HG03571 (cell line): ENCODE measurements around the gene HELZ.
"Not testable (repeated sequence)": the region's sequence is repeated elsewhere in the genome, so short reads cannot be mapped to it uniquely, and the experiment has no call there.

Source experiments
- ATAC-seq: cut with Tn5 transposase; IDR thresholded peaks from one replicate; pipeline ENCODE4 v1.9.1; 2021; ENCODE audit not compliant: unreplicated experiment

The HELZ gene

DNA sequence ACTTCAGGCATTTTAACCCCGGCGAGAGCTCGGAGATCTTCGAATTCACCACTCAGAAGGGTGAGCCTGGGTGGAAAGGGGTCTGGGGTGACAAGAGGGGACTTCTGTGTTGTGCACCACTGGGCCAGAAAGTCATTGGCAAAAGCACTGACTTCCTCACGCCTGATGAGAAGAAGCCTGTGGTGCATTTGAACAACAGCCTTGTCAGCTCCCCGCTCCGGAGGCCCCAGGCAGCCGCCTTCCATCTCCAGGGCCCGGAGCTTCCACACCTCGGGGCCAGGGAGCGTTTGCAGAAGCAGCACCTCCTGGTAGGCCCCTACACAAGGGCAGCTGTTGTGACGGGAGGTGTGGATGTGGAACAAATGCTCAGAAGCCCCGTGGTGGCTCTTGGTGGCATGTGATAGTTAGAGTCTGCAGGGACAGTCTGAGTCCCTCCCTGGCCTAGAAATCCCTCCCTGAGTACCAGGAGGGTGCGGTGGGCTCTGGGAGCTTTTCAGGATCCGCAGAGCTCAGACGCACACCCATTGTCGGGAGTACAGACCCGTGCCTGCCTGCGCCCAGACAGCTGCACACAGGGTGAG lies 190.9 kb downstream of the HELZ start:
- no peak for ATAC-seq

DNA sequence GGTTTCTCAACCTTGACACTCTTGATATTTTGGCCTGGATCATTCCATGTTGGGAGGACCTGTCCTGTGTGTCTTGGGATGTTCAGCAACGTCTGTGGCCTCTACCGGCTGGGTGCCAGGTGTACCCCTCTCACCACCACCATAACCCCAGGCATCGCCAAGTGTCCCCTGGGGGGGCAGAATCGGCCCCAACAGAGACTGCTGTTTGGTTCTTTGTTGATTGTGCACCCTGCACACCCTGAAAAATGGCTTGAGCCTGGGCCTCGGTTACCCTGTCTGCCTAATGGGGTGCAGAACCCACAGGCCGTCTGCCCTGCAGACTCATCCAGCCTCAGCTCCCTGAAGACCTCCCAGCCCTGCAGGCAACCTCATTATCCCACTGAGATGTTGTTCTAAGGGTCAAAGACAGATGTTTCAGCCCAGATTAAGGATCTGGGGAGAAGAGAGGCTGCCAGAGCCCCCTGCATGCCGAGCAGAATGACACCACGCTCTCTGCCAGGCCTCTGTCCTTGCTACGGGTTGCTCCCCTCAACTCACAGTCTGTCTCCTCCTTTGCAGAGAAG lies 191.5 kb downstream of the HELZ start:
- ATAC-seq: no peak

DNA sequence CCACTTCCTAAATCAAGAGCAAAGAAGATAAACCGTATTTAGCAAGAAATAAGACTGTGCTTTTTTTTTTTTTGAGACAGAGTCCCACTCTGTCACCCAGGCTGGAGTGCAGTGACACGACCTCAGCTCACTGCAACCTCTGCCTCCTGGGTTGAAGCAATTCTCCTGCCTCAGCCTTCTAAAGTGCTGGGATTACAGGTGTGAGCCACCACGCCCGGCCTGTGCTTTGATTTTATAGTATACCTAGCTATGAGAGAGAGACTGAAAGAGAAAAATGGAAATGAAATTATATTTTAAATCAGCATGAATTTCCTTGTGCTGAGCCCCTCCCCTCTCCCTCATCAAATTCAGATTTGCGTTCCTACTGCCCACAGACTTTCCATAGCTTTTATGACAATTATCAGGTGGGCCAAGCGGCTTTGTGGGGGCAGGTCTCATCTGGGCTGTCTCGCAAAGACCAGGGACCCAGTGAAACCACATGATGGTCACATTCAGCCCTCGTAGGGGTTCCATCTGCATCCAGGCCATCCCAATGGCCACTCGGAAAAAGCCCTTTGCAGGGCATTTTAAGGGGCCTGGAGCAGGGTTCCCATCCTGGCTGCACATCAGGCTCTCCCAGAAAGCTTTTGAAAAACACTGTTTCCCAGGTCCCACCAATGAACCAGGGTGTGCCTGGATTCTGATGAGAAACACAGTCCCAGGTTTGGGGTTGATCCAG lies 192.1 kb downstream of the HELZ start:
- ATAC-seq: no peak

DNA sequence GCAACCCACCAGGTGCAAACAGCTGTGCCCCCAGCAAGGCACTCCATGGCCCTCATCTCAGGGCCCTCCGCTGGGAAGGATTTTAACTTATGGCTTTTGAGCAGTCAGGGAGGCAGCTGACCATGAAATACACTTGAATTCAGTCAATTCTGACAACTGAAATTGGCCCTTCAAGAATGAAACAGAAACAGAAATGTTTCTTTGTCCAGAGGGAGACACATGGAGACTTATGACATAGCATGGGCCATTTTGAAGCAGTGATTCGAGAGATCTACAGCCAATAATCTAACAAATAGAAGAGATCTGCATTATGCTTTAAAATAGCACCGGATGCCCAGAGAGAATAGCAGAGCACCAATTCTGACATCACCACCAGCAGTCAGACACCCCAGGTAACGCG lies 193.2 kb downstream of the HELZ start:
- ATAC-seq: no peak

DNA sequence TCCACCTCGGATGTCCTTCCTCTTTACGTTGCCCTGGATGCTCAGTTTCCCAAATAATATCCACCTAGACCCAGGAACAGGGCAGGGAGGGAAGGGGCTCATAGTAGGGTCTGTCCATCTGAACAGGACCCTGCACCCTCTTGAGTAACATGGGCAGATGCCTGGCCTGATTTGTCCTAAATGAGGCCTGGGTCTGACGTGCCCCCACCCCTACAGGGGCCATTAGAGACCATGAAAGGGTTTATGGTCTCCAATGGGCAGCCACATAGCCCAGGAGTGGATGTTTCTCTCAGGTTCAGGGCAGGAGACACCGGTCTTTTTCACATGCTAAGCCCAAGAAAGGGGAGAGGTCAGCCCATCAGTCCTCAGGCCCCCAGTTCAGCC lies 193.8 kb downstream of the HELZ start:
- ATAC-seq: no peak

DNA sequence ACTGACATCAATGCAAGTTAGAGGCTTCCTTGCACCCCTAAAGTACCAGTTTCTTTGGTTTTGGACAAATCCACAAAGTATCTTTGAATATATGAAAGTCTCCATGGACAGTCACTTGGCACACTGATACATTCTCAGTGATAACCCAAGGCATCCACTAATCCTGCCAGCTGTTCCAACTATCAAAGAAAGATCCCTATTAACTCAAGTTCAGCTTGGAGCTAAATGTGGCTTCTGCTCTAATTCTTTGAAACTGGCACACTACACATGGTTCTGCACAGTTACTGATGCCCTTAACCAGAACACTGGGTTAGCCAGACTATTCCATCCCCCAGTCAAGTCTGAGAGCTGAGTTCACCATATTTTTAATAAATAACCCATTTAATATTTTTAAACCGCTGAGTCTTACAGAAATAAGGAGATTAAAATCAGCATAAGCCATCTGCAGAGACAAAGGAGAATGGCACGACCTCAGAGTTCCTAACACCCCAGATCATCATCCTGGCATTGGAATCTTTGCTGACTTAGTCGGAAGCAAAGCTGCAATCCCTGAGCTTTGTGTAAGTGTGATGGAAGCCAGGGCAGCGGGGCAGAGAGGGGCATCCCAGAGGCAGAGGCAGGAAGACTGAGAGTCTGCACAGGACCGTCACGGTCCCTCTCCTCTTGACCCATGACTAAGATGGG lies 194.4 kb downstream of the HELZ start:
- no peak for ATAC-seq

DNA sequence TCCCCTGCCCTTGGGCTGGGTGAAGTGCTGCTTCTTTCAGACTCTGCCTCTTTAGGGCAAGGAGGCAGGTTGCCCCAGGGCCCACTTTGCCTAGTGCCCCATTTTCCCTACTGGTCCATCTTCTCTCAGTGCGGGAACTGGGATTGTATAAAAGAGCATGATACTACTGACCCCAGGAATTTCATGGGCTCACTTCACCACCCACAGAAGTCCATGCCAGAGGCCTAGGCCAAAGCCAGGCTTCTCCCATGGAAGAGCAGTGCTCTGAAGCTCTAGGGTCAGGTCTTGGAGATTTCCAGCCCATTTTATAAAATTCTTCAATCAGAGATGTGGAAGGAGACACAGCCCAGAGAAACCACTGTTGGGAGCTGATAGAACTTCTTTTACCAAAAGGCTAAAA lies 194.9 kb downstream of the HELZ start:
- ATAC-seq: no peak

DNA sequence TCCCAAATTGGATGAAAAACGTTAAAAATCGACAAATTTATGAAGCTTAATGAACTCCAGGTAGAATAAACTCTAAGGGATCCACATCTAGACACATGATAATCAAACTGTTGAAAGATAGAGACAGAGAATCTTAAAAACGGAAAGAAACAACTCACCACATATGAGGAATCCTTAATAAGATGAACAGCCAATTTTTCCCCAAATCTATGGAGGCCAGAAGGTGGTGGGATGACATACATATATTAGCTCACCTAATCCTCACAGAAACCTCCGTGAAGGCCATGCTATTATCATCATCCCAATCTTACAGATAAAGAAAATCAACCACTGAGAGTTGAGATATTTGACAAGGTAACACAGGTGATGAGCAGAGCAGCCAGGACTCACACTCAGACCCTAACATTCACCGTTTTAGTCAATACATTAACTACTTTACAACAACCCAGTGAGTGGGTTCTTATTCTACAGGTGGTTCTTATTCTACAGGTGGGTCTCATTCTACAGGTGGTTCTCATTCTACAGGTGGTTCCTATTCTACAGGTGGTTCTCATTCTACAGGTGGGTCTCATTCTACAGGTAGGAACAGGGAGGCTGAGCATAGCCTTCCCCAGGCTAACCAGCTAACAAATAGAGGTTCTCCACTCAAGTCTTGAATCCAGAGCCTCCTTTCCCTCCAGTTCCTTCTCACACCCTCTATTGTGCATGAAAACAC lies 195.8 kb downstream of the HELZ start:
- ATAC-seq: no peak

DNA sequence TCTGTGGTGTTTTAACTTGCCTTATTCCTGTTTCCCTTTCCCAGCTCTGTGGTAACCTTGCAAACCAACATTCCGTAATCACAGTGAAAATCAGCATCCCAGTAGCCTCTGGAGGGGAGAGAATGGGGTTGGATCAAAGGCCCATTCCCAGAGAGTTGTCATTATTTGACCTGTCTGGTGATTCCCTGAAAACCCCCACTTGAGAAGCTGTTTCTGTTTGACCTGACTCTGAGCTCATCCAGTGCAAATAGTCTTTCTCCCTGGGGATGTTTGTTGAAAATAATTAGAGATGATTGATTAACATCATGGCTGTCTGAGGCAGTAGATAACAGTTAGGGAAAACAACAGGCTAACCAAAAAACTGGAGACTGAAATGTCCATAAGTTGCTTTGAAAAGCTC lies 197.6 kb downstream of the HELZ start:
- ATAC-seq: no peak

DNA sequence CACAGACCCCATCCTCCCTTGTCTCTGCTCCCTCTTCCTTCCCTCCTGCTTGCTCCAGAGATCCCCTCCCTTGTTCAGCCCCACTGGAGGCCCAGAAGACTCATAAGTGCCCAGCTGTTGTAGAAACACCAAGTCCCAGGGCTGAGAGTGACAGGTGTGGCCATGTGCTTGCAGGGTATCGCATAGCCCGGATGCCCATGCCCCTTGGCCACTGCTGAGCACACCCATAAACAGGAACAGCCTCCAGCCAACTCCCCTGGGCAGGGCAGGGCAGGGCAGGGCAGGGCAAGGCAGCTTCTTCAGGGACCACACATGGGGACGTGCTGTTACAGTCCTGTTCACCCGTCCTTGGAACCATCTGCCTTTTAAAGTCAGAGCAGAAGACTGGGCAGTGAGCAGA lies 198.6 kb downstream of the HELZ start:
- ATAC-seq: no peak

DNA sequence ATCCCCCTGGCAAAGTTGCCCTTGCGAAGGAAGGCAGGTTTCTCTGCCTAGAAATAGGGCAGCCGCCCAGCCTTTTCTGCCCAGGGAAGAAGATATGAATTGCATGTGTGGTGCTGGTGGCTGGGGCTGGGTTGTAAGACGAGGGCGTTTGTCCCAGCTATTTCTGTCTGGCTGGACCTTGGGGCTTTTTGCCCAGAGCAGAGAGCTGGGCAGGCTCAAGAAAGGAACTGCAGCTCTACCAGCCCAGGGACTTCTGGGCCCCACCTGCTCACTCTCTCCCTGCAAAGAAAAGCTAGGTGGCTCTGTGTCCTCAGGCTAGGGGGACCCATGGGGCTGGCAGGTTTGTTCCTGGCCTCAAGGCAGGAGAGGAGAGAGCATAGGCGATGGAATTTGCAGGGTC lies 200.1 kb downstream of the HELZ start:
- no peak for ATAC-seq

DNA sequence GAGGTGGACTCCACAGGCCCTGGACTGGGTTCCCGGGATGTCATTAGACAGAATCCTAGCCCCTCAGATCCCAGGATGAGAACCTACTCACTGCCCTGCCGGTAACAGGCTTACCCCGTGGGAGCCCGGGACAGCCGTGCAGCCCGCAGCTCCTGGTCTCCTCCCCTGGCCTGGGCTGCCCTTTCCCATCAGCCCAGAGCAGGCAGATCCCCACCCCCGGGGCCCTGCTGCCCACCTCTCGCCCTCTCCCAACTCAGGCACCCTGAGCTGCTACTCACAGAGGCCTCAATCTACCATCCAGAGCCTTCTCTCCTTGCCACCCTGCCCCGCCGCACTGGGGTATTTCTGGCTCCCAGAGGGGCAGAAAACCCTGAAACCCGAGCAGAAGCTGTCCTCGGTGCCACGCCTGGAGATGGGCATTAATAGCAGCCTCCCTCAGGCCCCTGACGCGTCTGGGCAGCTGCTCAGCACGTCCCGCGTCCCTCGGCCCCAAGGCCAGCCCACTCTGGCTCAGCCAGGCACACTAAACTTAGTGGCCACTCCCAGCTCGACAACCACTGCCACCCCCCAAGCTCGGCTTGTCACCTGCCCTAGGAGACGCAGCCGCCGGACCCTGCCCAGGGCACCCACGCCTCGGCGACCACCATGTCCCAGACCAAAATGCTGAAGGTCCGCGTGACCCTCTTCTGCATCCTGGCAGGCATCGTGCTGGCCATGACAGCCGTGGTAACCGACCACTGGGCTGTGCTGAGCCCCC lies 200.8 kb downstream of the HELZ start, which contains the start of gene CACNG1:
Gene CACNG1 (plus strand): TSS at position 539 of the 757 bp plus-strand sequence. CDS start 107 bp downstream, at position 646.
- ATAC-seq: no peak

DNA sequence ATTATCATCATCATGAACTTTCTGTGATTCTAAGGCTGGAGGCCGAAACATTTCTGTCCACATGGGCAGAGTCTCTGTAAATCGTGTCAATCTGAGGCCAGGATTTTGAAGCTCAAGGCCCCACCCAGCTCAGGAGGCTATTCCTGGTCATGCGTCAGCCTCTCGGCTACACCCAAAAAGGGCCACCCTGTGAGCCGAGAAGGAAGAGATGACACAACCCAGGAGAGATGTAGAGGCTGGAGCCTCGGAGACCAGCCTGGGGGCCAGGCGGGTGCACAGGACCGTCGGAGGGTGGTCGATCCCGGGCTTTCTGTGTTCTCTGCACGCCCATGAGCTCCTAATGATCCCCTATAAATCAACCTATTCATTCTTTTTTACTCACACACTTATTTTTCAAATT lies 201.7 kb downstream of the HELZ start:
- no peak for ATAC-seq

DNA sequence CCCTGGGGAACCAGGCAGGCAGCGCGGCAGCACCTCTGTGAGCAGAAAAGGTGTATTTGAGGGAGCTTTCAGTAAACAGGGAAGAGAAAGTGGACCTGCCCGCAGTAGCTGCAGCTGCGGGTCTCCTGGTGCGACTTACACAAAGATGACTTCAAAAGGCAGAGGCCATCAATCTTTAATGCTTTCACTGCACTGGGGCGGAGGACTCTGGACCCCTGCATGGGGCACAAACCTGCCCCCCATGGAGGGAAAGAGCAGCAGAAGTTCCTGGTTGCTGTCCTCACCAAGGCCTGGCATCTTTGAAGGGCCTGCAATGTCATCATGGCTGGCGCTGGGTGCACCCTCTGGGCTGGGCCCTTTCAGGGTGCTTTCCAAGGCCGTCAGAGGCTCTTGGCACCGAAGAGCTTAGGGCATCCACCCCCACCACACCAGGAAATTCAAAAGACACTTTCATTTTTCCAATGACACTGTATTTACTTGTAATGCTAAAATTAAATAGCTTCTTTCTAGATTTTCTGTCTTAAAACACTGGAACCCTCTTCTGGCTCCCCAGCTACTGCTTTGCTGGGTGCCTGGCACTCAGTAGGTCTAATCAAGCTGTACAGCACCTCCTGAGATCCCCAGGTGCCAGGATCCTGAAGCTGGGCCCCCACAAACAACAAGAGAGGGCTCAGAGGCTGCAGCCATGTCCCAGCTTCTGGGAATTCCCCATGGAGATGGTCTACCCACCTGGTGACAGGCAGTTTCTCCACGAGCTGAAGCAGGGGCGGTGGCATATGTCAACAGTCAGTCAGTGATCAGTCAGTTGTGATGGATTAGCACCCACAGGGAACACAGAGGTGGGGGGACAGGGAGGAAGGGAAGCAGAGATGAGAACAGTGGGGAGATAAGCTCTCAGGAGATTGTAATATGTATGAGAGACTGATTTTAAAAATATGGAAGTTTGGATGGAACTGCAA lies 202.8 kb downstream of the HELZ start:
- ATAC-seq: no peak

DNA sequence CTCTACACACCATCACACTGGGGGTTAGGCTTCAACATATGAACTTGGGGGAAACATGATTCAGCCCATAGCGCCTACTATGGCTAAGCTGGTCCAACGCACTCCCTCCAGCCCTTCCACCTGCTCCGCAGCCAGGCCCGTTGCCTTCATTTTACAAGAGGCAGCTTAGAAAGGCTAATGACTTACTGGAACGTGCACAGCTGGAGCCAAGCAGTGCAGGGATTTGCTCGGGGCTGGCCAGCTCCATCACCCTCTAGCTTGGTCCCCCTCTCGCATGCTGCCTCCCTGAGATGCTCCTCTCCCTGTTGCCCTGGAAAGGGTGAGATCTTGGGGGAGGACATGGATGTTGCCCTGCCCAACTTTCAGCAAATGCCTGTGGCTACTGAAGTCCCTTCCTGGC lies 203.5 kb downstream of the HELZ start:
- no peak for ATAC-seq

DNA sequence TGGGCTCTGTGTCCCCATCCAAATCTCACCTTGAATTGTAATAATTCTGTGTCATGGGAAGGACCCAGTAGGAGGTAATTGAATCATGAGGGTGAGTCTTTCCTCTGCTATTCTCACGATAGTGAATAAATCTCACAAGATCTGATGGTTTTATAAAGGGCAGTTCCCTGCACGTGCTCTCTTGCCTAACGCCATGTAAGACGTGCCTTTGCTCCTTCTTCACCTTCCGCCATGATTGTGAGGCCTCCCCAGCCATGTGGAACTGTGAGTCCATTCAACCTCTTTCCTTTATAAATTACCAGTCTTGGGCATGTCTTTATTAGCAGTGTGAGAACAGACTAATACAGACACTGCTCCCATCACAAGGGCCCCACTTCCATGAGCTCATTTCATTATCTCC lies 203.9 kb downstream of the HELZ start:
- ATAC-seq: not testable (repeated sequence)

DNA sequence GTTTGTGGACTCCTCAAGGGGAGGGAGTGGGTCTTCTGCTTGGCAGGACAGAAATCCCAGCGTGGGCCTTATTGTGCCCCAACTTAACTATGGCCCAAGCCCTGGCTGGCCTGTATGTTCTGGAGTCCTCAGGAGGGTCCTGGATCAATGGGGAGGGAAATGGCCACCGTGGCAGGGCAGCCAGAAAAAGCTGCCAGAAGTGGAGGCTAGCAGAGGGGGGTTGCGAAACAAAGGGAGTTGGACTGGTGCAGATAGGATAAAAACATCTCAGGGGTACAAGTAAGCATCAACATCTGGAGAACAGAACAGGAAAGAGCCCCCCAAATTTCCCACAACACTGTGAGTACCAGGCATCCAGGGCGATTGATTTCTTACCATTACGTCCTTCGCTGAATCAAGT lies 204.3 kb downstream of the HELZ start:
- ATAC-seq: no peak

DNA sequence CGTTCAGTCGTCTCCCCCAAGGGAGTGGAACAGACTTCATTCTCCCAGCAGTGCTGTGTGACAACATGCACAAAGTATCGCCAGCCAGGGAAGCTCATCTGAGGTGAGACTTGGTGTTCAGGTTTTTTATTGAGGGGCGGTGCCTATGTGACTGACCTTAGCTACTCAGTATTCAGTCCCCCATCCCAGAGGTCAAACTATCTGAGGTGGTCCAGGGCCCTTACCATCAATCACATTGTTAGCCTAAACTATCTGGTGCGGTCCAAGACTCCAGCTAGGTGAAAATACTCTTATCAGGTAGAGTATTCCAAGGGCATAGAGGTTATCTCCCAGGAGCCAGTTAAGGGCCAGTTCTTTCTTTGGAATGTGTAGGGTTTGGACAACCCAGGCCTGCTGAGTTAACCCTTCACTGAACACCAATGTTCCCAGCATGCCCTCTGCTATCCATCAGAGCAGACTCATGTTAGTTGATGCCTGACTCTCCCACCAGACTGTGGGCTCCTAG lies 206.1 kb downstream of the HELZ start:
- no peak for ATAC-seq
